Breast epithelium (tissue), 3 donors: ENCODE data around the gene ASTN2.

Source experiments
- CTCF ChIP-seq, 3 donors: fragments of 450-650 bp; IDR thresholded peaks; one replicate each; pipeline ENCODE4 v1.5.1; 2016 to 2017; ENCODE audit warnings: antibody characterized with exemption in 3 of 3, mild to moderate bottlenecking in 3 of 3, moderate library complexity in 3 of 3
- POLR2A ChIP-seq: fragments of 450-650 bp; IDR thresholded peaks from one replicate; pipeline ENCODE4 v1.6.1; 2016; ENCODE audit warnings: antibody characterized with exemption, mild to moderate bottlenecking, moderate library complexity
- POLR2AphosphoS5 ChIP-seq, 3 donors: sonication (generic); formaldehyde crosslinking; IDR thresholded peaks; one replicate each; pipeline ENCODE4 v1.6.1; 2017; ENCODE audit warnings: antibody characterized with exemption in 3 of 3

- TF ChIP-seq CTCF (IDR thresholded peaks at IDR 0.05) (no peak), POLR2A (no peak), POLR2AphosphoS5 (IDR thresholded peaks at IDR 0.05) (no peak)
Measured at GRCh38 chr9:117293206-117294114, 121.4 kb downstream of the ASTN2 start.
